Nucleus accumbens (tissue), 56 donors: ENCODE data around the gene RBPJL.
A peak's percentile ranks its signal among the peaks of the same experiment; 100 is the strongest.

Experiments
- DNase-seq, 56 donors: peaks; one replicate each; lab custom pipeline; 2025; lab: John Stamatoyannopoulos, UW

The RBPJL gene

GRCh38 chr20:45306431-45306982 lies at the start of gene RBPJL:
Gene RBPJL, plus strand, starts transcription at chr20:45306840. Its CDS starts 83 bp downstream, at chr20:45306923.
- peak in 2 of 56 donors; percentile 2 to 39 for DNase-seq

GRCh38 chr20:45257161-45257560 lies 49.5 kb upstream of the RBPJL start:
- no peak for DNase-seq

- no peak for DNase-seq
Measured at GRCh38 chr20:45257711-45258110, 48.9 kb upstream of the RBPJL start.

GRCh38 chr20:45258259-45258658 lies 48.4 kb upstream of the RBPJL start:
- no peak for DNase-seq

GRCh38 chr20:45258664-45259063 lies 48.0 kb upstream of the RBPJL start:
- DNase-seq: no peak

GRCh38 chr20:45263556-45264266 lies 42.9 kb upstream of the RBPJL start:
- DNase-seq: no peak

GRCh38 chr20:45266977-45267376 lies 39.7 kb upstream of the RBPJL start:
- no peak for DNase-seq

GRCh38 chr20:45268531-45268930 lies 38.1 kb upstream of the RBPJL start:
- no peak for DNase-seq

- DNase-seq: no peak
Measured at GRCh38 chr20:45269056-45269455, 37.6 kb upstream of the RBPJL start.

- DNase-seq: no peak
Measured at GRCh38 chr20:45269754-45270270, 36.8 kb upstream of the RBPJL start.

- DNase-seq: no peak
Measured at GRCh38 chr20:45275338-45275737, 31.3 kb upstream of the RBPJL start.

GRCh38 chr20:45279992-45280391 lies 26.6 kb upstream of the RBPJL start:
- DNase-seq: no peak

- DNase-seq: no peak
Measured at GRCh38 chr20:45282700-45283550, 23.7 kb upstream of the RBPJL start.

- no peak for DNase-seq
Measured at GRCh38 chr20:45283551-45284057, 23.0 kb upstream of the RBPJL start.

GRCh38 chr20:45288376-45288775 lies 18.3 kb upstream of the RBPJL start:
- DNase-seq: no peak

- no peak for DNase-seq
Measured at GRCh38 chr20:45288860-45289259, 17.8 kb upstream of the RBPJL start.

- DNase-seq: no peak
Measured at GRCh38 chr20:45289942-45290676, 16.5 kb upstream of the RBPJL start.

GRCh38 chr20:45290677-45291355 lies 15.8 kb upstream of the RBPJL start:
- peak in 50 of 56 donors; percentile 15 to 90 (median 54) for DNase-seq

GRCh38 chr20:45291526-45291925 lies 15.1 kb upstream of the RBPJL start:
- no peak for DNase-seq

- no peak for DNase-seq
Measured at GRCh38 chr20:45292343-45292742, 14.3 kb upstream of the RBPJL start.
